NCI-H748 treated with DMSO at 0.1 percent for 48 hours (cell line): ENCODE results near the gene ZNF837.

Experiments
- DNase-seq: peaks from one replicate; lab custom pipeline; 2025; lab: John Stamatoyannopoulos, UW

Gene ZNF837

GRCh38 chr19:58372311-58373133 is 8.3 kb downstream of the ZNF837 start:
- DNase-seq = no peak

GRCh38 chr19:58368561-58369360 is 12.1 kb downstream of the ZNF837 start:
- no peak for DNase-seq

- no peak for DNase-seq
These were observed 13.0 kb downstream of the ZNF837 start for GRCh38 chr19:58367698-58368454.

- no peak for DNase-seq
These were observed 14.0 kb downstream of the ZNF837 start for GRCh38 chr19:58366585-58367430.

GRCh38 chr19:58364146-58364545 is 16.7 kb downstream of the ZNF837 start:
- DNase-seq = no peak

- DNase-seq = peak; percentile 94
These were observed 18.4 kb downstream of the ZNF837 start, which contains the start of gene ZNF497 for GRCh38 chr19:58362272-58362994. Gene ZNF497, minus strand, starts transcription at chr19:58362751. Its CDS starts 5,116 bp downstream, at chr19:58357635.

GRCh38 chr19:58361900-58362271 is 18.9 kb downstream of the ZNF837 start:
- no peak for DNase-seq

- no peak for DNase-seq
These were observed 23.2 kb downstream of the ZNF837 start for GRCh38 chr19:58357481-58358145.

GRCh38 chr19:58356766-58357480 is 23.9 kb downstream of the ZNF837 start:
- DNase-seq = no peak

GRCh38 chr19:58355908-58356765 is 24.7 kb downstream of the ZNF837 start:
- DNase-seq = no peak

GRCh38 chr19:58355215-58355796 is 25.5 kb downstream of the ZNF837 start:
- no peak for DNase-seq

GRCh38 chr19:58354478-58355030 is 26.3 kb downstream of the ZNF837 start:
- DNase-seq = no peak

GRCh38 chr19:58353717-58354477 is 26.9 kb downstream of the ZNF837 start:
- no peak for DNase-seq

GRCh38 chr19:58352760-58353671 is 27.8 kb downstream of the ZNF837 start, which contains the start of gene A1BG:
Gene A1BG, minus strand, starts transcription at chr19:58353492. Its CDS starts 55 bp downstream, at chr19:58353437.
- DNase-seq = no peak

GRCh38 chr19:58351990-58352755 is 28.7 kb downstream of the ZNF837 start:
- no peak for DNase-seq
